Left renal cortex interstitium (tissue), 4 donors: ENCODE data around the gene SELENOS. TPM values are rescaled to one million over a fixed set of nuclear protein-coding genes. Genes with fewer than 3 reads are reported as not detected.

Experiments
- DNase-seq, 4 donors: peaks; one replicate each; pipeline ENCODE4 v3.0.0-alpha.2; 2013; ENCODE audit warnings: low read depth in 4 of 4, low spot score in 2 of 4, missing footprints in 1 of 4
- polyA plus RNA-seq, 4 donors: library from polyadenylated mRNA; unstranded; fragments of 120-200 nt; gene quantifications; one replicate each; pipeline ENCODE4 v1.2.1, GENCODE V29; 2013; ENCODE audit not compliant: insufficient read length in 4 of 4

Gene SELENOS
- polyA plus RNA-seq, 4 donors = 56.3 to 68.6 (median 65.8) TPM

DNA sequence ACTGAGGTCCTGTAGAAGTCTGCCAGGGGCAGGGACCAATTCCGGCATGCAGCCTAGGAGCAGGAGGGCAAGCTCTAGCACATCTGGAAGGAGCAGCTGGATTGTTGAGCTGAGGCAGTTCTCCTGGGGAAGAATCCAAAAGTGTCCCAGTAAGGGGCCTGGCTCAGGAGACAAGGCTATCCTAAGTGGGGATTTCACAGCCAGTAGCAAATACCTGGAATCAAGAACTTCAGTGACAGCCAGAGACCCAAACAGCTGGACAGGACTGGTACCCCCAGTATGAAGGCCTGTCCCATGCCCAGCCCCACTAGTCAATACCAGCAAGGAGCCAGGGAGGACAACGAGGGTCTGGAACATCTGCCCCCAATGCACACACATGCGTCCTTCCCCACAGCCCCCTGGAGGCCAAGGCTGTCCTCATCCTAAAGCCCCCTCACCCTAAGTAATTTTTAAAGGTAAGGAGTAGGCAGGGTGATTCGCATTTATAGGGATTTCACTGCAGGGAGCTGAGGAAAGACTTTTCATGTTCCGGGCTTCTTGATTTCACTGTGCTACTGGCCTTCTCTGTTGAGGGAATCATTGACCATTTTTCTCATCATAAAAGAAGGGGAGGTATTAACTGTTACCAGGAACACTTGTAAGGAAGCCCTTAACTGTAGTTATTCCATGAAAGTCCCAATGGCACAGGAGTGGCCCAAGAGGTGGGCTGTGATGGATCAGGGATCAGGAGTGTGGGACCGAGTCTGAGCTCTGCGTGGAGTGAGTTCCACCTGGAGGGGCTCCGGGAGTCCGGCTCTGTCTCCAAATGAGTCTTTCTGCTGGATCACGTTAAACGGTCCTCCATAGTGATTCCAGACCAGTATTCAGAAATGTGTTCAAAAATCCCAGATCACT is 22.9 kb downstream of the SELENOS start:
- no peak for DNase-seq

DNA sequence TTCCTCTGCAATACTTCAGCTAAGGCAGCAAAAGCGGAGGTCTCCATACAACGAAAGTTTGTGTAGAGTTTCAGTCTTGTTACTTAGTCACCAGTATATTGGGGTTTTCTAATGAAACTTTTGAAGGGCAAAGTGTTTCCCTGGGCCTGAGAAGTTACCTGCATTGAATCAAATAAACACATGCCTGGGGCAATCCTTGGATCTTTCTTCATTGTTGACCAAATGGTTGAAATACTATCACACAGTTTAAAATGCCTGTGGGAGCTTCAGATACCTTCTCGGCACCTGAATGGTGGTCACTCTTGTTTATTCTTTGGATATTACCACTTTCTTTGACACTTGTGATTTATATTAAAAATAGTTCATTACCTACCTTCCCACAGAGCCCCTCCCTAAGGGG is 24.4 kb downstream of the SELENOS start:
- no peak for DNase-seq

DNA sequence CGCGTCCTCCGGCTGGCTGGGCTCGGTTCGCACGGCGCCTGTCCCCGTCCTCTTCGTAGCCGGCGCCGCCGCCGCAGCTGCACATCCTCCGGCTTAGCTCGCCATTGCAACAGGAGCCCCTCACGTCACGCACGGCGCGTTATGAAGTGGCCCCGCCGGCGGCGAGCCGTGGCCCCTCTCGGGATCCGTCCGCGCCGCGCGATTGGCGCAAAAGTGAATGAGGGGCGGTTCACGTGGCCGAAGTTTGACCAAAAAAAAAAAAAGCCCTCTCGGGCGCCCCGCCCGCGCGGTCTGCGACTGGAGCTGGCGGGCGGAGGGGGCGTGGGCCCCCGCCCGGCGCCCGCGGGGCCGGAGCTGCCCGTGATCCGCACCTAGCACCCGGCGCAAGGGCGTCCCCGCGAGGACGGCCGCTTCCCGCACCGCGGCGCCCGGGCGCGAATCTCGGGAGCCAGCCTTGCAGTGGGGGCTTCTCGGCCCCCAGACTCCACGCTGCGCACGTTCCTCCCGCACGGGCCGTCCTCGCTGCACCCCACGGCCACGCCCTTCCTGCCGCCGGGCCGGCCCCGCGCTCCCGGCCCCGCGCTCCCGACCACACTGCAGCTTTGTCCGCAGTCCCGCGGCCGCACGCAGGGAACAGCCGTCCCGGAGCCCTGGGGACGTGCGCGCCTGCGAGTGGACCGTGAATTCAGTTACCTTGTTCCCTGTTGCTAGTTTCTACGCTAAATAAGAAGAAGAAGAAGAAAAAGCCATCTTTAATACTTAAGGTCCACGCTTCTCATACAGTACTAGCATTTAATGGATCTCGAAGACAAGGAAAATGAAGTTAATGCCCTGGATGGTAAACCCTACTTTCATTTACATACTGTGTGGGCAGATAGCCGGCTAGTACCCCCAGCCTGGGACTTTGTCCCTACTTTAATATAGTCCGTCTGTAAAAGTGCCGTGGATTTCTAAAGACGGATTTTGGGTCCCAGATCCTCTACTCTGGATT is 25.2 kb downstream of the SELENOS start, which contains the start of gene CHSY1:
CHSY1 (minus strand) TSS at position 219 of the 991 bp plus-strand sequence. CDS start 592 bp downstream, outside the sequence.
- DNase-seq = peak; percentile 78 to 86 (median 82)

DNA sequence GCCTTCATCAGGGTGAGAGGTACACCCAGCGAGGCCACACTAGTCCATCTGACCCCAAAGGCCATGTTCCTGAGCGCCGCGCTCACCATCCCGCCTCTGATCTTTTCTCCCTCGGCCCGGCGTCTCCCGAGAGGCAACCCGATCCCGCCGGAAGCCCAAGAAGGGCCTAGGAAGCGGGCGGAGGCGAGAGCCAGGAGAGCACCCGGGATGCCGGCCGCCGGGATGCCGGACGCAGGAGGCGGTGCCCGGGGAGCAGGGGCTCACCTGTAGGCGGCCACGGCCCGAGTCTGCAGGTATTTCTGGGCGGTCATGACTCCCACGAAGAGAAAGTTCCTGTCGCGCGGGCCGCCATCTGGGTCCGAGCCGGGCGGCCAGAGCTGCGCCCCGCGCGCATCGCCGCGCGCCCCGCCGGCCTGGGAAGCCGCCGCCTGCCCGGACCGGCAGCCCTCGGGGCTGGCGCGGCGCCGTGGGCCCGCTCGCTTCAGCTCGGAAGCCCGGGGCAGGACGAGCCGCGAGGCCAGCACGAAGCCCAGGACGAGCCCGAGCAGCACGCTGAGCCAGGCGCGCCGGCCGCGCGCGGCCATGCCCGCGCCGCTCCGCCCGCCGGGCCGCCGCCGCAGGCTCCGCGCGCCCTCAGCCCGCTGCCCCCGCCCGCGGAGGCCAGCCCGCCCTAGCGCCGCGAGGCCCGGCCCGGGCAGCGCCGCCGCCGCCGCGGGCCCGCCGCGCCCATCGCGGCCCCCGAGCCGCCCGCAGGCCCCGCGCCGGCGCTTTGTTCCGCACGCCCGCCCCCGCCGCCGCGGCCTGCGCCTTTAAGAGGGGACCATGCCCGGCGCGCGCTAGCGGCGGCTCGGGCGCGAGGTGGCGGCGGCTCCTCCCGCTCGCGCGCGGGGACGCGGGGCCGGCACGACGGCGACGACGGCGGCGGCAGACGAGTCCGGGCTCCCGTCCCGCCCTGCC is 26.1 kb downstream of the SELENOS start:
- DNase-seq = no peak

DNA sequence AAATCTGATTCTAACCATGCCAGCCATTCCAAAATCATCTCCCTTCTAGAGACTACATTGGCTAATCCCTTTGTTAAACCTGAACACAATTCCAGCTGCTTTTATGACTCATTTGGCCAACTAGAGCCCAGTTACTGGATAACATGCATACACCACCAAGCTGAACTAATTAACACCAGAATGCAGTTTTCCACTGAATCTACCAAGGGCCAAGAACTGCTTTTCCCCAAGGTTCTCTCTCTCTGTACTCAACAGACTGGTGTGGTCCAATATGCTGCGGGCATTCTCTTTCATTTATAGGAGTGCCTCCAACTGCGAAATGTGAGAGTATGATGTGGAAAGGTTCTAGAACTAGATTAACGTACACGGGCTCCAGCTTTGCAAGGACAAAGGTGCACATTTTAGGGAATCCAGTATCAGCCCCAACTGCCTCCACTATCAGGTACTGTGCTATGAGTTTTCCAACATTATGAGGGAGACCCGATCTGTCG is 26.9 kb downstream of the SELENOS start:
- no peak for DNase-seq

DNA sequence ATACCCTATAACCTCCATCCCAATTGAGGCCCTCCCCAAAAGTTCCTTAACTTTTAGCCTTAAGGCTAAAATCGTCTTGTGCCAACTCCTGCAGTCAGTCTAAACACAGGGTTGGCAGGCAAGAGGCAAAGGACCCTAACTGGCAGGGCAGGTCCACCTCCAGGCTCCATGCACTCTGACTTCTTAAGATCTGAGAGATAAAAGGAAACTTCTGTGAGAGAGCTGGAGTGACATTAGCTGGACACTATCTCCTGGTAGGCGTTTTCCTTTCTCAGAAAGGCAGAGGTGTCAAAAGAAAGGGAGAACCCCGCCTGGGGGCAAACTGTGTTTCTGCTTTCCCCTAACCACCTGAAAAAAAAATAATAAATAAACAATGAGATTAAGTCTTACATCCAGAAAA is 29.0 kb downstream of the SELENOS start:
- no peak for DNase-seq

DNA sequence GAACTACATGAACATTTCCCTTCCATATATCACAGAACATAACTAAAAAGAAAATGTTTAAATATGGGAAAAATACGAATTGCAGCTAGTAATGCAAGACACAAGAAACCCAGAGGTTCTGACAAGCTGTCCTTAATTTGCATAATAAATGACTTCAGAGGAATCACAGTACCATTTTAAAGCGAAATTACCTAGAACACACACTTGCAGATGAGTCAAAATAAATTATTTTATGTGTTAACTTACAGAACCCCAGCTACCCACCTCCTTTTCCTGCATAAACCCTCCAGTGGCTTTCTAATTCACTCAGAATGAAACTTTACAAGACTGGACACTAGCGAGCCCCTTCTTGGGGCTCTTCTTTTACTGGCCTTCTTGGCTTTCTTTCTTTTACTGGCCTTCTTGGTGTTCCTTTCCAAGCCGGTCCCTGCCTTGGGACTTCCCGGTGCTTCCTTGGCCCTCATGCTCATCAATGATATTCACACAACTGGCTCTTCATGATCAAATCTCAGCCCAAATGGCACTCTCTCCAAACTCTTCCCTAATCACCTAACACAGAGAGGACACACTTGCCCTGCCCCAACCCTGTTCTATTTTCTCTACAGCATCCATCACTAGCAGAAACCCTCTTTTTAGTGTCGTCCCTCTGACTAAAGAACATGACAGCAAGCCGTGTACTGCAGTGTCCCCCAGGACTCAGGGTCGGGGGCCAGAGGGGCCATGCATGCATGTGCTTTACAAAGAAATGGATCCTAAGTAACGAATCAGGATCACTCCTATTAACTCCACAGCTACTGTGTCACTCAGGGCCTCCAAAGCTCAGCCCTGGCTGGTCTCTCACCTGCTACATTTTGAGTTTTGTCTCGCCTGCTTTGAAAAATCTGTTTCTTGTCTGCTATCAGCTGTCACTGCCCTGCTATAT is 30.2 kb downstream of the SELENOS start:
- no peak for DNase-seq

DNA sequence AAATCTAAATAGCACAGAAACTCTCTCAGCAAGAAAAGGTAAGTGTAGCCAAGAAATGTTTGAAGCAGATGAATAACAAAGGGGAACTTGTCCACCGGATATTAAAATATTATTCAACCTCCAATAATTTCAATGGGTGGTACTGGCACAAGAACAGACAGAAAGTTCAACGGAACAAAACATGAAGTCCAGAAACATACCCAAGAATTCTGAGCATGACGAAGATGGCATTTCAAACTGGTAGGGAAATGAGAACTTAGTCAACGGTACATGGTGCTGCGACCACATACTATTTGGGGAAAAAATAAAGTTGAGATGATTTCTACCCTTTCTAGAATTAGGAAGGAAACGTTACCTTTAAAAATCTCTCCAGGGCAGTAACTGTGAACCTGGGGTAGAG is 30.9 kb downstream of the SELENOS start:
- DNase-seq = no peak

DNA sequence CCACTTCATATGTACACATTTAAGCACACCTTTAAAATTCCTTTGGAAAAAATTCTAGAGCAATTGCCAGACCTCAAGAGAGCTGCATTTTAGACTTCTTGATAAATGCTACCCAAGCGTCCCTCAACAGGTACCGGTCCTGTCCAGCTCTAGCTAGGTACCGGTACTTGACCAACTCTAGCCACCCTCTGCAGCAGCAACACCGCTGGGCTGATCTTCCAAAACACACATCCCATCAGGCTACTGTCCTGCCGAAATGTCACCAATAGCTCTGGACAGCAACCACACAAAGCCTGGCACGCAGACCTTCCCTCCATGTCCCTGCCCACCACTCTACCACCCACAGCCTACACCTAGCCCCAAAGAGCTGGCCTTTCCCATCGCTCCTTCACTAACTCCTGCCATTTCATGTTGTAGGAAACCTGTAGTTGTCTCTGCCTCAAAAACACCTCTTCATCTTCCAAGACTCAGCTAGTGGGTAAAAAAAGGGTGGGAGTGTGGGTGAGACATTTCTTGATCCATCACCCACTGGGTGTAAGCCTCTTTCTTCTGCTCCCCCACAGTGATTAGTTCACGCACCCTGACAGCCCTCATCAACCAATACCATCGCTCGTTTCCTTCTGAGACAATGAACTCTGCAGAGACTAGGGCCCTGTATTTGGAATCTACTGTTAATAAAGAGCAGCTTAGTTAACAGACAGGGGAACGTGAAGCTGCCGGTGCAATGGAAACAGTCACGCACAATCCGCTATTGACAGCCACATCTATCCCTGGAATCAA is 32.2 kb downstream of the SELENOS start:
- no peak for DNase-seq

DNA sequence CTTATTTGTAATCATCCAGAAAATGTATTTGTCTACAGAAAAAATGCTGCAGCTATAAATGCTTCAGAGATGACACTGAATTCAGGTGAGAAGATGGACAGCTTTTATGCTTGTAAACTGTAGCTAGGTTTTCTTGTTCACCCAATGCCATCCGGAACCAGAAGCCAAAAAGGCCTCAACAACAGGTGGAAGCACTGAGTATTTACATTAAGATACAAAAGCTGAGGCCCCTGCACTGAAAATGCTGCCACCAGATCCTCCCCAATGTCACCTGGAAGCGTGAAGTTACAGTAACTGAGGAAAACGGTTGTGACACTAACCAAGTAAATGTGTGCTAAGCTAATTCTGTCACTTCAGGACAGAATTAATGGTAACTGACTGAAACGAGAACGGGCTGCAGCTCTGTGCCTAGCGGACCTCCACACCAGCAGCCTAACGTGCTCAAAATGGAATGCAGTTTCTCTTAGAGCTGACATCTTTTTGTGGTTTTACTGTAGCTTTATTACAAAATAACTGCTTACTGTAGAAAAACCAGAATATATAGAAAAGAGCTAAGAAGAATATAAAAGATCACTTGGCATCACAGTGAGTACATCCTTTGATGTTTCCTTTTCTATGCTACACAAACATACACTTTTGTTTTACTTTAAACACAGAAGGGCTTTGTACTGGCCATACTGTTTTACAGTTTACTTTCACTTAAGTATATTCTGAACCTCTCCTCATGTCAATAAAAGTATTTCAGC is 33.1 kb downstream of the SELENOS start:
- no peak for DNase-seq

DNA sequence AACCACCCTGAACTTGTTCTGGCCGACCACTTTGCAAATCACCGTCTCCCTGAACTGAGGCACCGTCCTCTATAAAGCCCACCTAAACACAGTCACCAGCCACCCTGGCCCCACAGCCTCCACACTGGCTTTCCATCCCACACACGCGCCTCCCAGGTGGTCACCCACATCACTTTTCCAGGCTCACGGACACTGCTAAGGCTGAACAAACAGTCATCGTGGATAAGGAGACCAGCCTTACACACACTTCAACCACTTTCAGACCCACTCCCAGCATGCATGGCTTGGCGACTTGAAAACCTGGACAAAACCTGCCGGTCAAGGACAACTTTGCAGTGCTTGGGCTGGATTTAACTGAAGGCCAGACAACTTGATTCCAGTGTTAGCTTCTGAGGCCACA is 33.9 kb downstream of the SELENOS start:
- DNase-seq = no peak

DNA sequence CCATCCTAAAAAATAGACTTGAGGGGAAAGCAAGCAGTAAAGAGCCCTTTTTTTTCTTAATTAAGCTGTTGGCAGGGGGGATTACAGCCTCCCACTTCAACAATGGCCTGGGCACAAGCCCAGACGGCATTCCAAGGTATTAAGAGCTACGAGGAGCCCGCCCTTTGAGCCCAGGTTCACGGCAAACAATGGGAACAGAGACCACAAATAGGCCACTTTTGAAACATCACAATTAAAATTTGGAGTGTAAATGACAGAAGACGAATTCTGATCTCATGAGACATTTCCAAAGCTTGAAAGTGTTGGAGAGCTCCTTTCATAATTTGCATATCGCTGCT is 34.3 kb downstream of the SELENOS start:
- no peak for DNase-seq

DNA sequence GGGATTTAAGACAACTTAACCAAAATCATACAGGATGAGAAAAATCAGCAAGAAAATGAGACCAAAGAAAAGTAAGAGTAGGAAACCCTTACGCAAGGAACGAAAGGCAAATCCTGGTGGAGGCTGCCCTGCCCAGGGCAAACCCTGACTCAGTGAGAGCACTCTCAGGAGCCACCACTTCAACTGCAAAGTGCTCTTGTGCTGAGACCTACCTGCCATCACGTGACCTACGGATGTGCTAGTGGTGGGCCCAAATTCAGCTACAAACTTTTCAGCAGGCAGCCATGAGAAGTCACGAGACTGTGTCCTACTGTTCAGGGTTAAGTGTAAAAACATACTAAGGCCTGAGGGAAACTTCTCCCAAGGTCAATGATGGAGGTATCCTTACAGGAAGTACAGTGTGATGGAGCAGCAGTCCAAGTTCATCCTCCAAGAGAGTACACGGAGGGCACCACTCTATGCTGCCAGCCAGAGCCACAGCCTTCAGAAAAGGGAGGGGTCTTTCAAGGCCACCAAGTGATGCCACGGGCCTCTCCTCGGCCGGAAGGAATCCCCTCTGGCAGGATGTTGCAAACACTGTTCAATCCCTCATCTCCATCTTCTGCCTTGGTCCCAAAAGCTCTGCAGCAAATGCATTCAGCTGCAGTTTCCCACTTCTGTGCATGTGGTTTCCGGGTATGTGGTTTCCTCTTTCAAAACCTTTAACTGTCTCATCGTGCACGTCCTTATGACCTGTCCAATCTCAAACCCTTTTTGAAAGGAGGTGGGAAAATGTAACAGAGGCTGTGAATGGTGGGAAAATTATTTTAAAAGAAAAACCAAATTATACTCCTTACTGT is 34.9 kb downstream of the SELENOS start:
- no peak for DNase-seq

DNA sequence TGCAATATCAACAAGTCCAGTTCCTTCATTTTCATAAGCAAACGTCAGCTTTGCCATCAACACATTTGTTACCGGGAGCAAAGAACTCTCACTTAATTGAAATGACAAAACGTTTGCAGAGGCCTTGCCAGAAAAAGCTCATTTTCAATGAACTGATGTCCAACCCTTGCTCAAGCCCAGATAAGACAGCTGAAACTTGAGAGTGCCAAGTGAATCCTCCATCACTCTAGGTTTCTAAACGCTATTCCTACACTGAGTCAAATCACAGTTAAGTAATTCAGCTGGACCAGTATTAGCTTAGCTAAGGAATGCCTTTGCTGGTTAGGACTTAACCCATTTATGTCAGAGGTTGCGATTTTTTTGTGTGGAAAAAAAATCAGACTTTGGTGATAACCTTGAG is 36.9 kb downstream of the SELENOS start:
- DNase-seq = no peak

DNA sequence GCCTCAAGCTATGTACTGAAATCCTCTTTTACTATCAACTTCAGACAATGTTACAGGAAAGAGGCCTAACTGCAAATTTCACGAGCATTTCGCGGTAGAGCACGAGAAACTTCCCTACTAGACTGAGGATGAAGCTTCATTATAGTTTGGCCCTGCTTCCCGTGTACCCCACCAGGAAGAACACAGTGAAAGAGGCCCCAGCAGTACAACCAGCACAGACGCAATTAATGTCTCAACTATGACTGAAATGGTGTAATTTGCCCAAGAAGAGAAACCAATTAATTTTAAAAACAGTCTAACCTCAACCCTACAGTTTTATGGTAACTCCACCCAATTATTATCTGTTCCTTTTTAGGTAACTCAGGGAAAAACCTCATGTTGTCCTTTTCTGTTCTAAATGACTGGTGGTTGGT is 37.6 kb downstream of the SELENOS start:
- DNase-seq = no peak

DNA sequence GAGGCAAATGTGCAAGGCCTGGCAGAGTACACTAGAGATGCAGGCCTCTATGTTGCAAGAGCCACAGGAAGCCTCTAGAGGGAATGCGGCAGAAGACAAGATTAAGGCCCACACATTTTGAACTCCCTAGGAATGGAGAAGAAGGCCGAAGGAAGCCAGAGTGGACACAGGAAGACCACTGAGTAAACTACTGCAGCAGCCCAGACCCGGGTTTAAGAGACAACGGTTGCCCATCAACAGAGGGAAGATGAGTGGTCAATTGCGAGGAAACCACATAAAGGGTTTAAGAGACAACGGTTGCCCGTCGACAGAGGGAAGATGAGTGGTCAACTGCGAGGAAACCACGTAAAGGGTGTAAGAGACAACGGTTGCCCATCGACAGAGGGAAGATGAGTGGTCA is 40.0 kb downstream of the SELENOS start:
- no peak for DNase-seq
